Measurements from ENCODE around the gene GRAMD4.

GRAMD4 gene

GRCh38 chr22:46604306-46604690 lies 15.9 kb upstream of the GRAMD4 start:
- TF ChIP-seq CTCF (conservative IDR thresholded peaks at IDR 0.05; ENCODE audit: low read length), result no peak
- no peak overlapping the region for H3K4me3 ChIP-seq (ENCODE audit: low read length)
- DNase-seq (ENCODE audit: low read depth), result peak; percentile 63

- no peak for DNase-seq (ENCODE audit: low read depth)
- TF ChIP-seq CTCF (conservative IDR thresholded peaks at IDR 0.05; ENCODE audit: low read length), result no peak
- H3K4me3 ChIP-seq (ENCODE audit: low read length), result no peak overlapping the region
Measured at GRCh38 chr22:46605117-46605516, 15.1 kb upstream of the GRAMD4 start.

DNA sequence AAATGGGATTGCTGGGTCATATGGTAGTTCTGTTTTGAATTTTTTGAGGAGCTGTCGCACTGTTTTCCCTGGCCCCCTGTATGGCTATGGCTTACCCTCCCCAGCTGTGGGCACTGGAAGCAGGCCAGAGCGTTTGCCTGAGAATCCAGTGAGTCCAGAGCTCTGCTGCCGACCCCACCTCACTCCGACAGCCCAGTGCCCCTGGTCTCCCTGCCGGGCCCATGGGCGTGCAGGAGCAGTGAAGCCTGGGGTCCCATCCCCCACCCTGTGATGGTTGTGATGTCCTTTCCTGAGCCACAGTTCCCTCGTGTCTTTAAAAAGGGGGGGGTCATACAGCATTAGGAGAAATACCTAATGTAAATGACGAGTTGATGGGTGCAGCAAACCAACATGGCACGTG lies 13.3 kb upstream of the GRAMD4 start:
- DNase-seq (ENCODE audit: low read depth), result no peak
- no peak for TF ChIP-seq CTCF (conservative IDR thresholded peaks at IDR 0.05; ENCODE audit: low read length)
- H3K4me3 ChIP-seq (ENCODE audit: low read length), result no peak overlapping the region

DNA sequence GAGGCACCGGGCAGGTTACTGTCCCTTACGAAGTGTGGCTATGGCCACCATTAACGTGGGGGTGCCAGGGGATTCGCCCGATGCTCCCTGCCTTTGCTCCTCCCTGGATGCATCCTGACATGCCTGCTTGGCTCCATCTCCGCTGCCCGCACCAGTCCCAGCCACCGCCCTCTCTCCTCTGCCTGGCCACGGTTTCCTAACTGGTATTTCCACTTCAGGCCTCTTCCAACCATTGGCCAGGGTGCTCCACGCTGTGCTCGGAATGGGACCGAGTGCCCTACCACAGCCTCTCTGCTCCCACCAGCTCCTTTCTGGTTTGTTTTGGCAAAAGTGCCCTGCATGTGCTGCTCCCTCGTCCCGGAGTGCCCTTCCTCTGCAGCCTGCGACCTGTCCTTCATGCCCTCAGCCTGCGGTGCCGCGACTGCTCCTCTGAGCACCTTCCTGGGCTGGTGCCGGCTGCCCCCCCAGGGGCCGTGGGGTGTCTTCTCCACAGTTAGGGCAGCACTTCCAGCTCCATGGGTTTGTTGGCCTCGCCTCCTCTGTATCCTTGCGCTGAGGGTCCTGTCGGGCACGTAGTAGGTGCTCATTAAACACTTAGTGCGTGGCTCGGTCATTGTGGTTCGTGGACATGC lies 12.6 kb upstream of the GRAMD4 start:
- no peak overlapping the region for H3K4me3 ChIP-seq (ENCODE audit: low read length)
- no peak for DNase-seq (ENCODE audit: low read depth)
- no peak for TF ChIP-seq CTCF (conservative IDR thresholded peaks at IDR 0.05; ENCODE audit: low read length)

DNA sequence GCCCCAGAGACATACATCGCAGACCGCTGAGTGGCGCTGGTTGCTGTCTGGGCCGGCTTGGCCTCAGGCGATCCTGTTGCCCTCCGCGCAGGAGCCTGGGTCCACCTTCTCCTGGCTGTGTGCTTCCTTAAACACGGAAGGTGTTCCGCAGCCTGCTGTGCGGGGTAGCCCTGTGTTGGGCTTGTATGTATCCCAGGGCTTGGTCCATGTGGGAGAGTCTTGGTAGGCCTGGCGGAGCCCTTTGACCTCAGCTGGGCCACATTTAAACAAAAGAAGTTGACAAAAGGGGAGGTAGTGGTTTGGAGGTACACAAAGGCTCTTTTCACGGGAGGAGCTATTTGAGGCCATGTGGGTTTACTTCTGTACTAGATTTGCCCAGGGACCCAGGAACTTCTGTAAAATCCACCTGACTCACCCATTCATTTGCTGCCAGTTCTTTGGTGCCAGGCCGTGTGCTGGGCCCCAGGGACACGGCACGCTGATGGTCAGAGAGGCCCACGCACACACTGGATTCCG lies 11.0 kb upstream of the GRAMD4 start:
- TF ChIP-seq CTCF (conservative IDR thresholded peaks at IDR 0.05; ENCODE audit: low read length), result no peak
- no peak overlapping the region for H3K4me3 ChIP-seq (ENCODE audit: low read length)
- DNase-seq (ENCODE audit: low read depth), result no peak

GRCh38 chr22:46609724-46610201 lies 10.4 kb upstream of the GRAMD4 start:
- H3K4me3 ChIP-seq (ENCODE audit: low read length), result no peak overlapping the region
- no peak for TF ChIP-seq CTCF (conservative IDR thresholded peaks at IDR 0.05; ENCODE audit: low read length)
- DNase-seq (ENCODE audit: low read depth), result no peak

DNA sequence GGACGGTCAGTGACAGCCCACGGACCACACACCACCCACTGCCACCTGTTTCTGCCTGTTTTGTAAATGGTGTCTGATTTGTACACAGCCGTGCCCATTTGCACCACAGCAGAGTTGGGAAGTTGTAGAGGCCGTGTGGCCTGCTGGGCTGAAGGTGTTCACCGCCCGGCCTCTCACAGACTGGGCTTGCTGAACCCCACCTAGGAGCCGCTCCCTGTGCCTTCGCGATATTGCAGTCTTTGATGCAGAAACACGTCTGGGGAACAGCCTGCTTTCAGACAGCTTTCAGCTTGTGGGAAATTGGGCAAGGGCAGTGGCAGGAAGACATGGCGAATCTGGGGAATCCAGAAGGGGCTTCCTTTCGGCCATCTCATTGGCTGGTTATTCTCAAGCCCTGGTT lies 9.8 kb upstream of the GRAMD4 start:
- DNase-seq (ENCODE audit: low read depth), result no peak
- TF ChIP-seq CTCF (conservative IDR thresholded peaks at IDR 0.05; ENCODE audit: low read length), result no peak

More for the DNA sequence above, 9.8 kb upstream of the GRAMD4 start:
- H3K4me3 ChIP-seq (ENCODE audit: low read length), result no peak overlapping the region
